Hypothalamus (tissue), 51 donors: ENCODE measurements around the gene NPTXR.

Experiments used
- DNase-seq, 51 donors: peaks; one replicate each; lab custom pipeline; 2025; lab: John Stamatoyannopoulos, UW

Gene NPTXR

DNA sequence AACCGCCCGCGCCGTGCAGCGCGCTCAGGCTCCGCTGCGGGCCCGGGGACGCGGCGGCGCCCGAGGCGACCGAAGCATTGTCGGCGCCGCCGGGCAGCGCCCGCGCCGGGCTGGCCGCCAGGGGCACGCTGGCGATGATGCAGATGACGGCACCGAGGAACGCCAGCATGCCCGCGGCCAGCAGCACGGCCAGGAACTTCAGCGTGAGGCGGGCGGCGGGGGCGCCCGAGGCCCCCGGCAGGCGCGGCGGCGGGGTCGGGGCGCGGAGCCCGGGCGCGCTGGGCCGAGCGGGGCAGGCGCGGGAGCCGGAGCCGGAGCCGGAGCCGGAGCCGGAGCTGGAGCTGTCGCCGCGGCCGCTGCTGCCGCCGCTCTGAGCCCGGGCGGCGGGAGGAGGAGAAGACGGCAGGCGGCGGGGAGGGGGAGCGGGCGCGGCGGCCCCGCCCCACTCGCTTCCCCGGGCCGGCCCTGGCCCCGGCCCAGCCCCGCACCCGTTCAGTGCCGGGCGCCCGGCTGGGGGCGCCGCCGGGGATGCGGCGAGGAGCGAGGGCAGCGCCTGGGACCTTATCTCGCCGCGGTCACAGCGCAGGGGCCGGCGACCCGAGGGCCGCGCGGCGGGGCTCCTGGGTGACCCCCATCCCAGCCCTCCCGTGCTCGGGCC lies at the start of gene NPTXR:
NPTXR (minus strand) TSS at position 372 of the 658 bp plus-strand sequence.
- peak in 39 of 51 donors; percentile 8 to 83 (median 62) for DNase-seq

DNA sequence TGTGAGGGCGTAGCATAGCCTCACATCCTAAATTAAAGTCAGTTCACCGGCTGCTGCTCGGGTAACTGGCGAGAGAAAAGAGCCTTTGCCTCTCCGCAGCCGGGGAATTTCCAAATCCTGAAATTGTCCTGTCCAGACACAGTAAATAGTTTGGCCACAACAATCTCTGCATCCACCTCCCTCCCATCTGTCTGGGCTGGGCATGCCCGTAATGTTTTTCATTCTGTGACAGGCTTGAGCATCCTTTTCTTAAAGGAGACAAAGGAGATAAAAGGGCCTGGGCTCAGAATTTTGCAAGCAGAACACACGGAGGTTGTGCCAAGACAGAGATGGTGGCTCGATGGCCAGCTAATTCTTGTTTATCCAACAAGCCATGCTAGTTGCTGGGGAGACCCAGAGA lies 47.4 kb upstream of the NPTXR start:
- DNase-seq: no peak

DNA sequence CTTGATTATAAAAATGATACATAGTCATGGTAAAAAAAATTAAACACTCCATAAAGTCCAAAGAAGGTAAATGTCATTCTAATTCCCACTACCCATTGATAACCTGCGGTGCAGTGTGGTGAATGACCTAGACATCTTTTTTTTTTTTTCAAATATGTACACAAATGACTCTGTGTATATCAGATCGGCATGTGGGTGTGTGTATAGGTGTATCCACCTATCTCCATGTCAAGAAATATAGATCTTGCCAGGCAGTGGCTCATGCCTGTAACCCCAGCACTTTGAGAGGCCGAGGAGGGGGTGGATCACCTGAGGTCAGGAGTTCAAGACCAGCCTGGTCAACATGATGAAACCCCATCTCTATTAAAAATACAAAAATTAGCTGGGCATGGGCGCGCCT lies 46.5 kb upstream of the NPTXR start:
- no peak for DNase-seq

DNA sequence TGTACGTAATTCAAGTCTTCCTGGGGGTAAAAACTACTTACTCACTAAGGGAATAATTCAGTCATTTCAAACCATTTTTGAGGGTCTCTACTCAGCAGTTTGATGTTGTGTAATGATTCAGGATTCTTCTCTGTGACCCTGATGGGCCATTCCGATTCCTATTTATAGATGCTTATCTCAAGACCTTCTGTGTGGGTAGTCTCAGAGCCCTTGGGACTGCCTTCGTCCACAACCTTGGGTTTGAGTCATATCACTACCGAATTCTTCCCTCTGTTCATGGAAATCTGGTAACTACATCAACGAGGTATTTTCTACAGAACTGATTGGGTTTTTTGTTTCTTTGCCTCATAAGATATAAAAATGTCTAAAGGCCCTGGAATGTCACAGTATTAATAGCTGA lies 42.5 kb upstream of the NPTXR start:
- DNase-seq: no peak

GRCh38 chr22:38882972-38883622 lies 39.3 kb upstream of the NPTXR start:
- DNase-seq: no peak

DNA sequence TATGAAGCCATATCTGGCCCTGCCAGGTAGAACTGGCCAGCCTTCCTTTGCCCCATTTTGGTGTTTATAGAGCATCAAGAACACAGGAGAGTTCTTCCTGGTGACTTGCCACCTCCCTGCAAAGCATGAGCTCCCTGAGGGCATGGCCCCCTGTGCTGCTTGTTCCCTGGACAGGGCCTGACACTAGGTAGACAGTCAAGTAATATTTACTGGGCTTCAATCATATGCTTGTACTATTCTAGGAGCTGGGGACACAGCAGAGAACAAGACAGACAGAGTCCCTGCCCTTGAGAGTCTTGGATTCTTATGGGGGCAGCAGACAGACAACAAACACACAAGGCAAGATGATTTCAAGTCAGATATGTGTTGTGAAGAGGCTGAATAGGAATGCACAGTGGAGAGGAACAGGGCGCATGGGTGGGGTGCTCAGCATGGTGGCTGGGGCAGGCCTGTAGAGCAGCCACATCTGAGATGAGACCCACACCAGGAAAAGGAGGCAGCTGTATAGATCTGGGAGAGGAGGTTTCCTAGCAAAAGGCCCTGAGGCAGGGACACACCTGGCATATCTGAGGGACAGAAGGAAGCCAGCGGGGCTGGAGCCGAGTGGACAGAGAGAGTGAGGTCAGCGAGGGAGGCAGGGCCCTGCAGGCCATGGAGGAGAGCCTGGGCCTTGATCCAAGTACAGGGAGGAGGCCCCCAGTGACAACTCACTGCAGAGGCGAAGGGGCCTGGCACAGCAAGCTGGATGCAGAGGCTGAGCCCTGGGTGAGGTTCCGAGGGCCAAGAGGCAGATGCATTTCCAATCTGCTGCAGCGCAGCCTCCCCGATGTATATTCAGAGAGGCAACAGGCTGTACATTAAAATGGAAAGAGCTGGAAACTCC lies 38.4 kb upstream of the NPTXR start:
- peak in 10 of 51 donors; percentile 22 to 64 (median 38) for DNase-seq

DNA sequence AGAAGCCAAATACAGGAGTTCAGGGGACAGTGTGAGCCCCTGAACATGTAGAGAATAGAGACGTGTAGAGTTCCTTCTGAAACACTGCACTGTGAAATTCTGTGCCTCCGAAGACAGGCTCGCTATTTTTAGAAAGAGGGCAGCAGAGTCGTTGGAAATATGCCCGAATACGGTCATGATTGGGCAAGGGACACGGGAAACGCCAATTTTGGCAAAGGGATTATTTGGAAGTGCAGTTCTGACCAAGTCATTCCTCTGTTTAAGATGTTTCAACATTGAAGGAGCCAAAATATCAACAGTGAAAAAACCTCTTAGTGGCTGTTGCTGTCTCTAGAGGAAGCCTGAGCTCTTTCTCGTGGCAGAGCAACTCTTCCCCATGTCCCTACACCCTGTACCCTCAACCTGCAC lies 37.6 kb upstream of the NPTXR start:
- peak in 12 of 51 donors; percentile 26 to 60 (median 34) for DNase-seq

GRCh38 chr22:38879961-38880360 lies 36.1 kb upstream of the NPTXR start:
- DNase-seq: no peak

DNA sequence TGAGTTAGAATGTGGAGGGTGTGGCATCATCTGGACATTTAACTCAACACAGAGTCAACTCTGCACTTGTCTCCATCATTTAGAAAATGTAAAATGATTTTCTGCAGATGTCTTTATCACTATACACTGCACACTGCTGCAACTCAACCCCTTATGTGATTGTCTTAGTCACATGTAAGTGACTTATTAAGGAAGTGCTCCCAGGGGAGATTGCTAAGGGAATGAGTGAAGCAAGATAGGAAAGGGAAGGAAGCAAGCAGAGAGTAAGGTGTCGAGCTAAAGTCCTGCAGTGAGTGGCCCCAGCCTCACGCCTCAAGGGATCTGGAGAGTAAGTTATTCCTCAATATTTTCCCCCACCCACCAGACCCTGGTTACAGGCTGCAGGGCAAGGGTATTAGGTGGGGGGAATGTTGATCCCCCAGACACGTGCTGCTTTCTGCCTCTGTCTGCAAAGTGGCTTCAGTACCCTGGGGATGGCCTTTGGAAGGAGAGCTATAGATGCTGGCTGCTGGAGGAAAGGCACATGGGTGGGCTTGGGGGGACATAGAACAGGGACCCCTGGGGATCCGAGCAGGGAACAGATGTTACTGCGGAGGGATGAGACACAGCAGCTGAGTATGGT lies 35.4 kb upstream of the NPTXR start:
- DNase-seq: no peak

- no peak for DNase-seq
Measured at GRCh38 chr22:38878001-38878400, 34.2 kb upstream of the NPTXR start.

- no peak for DNase-seq
Measured at GRCh38 chr22:38874529-38875222, 30.8 kb upstream of the NPTXR start.

DNA sequence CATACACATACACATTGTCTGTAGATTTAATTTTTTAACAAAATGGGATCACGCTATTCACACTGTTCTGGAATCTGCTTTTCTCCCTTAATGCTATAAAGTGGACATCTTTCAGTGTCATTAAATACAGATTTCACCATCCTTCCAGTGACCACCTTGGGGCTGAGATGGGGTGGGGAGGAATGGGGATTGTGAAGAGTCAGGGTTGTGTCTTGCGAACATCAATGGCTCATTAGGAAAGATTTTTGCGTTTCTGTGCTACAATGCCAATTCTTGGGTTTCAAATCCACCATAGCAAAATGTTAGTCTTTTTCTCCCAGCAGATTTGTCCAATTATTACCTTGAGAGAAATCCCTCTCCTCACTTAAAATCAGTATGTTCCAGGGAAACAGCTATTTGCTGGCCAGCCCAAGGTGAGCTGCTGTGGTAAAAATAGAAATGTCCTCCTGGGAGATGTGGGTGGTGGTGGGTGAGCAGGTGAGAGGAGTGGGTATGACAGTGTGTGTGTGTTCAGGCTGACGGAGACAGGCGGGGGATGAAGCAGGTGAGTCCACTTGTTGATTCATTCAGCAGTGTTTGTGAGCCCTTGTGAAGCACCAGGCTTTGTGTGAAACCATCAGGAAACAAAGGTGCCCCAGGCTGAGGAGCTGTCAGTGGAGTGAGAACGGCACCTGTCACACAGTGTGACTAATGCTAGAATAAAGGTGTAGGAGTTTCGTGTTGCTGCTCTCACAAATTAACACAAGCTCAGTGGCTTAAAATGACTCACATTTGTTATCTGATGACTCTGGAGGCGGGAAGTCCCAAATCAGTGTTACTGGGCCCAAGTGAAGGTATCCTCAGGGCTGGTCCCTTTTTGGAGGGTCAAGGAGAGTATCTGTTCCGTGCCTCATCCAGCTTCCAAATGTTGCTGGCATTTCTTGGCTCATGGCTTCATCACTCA lies 29.9 kb upstream of the NPTXR start:
- peak in 1 of 51 donors; percentile 38 for DNase-seq

GRCh38 chr22:38872831-38873248 lies 29.0 kb upstream of the NPTXR start:
- DNase-seq: peak in 38 of 51 donors; percentile 33 to 81 (median 66)

GRCh38 chr22:38872172-38872830 lies 28.5 kb upstream of the NPTXR start, which contains the start of gene CBX6:
CBX6 (minus strand) TSS chr22:38872216; CDS start chr22:38872190, 26 bp downstream.
- peak; percentile 72 to 98 (median 90) for DNase-seq

- DNase-seq: peak in 6 of 51 donors; percentile 27 to 79 (median 62)
Measured at GRCh38 chr22:38871360-38872171, 27.7 kb upstream of the NPTXR start.

DNA sequence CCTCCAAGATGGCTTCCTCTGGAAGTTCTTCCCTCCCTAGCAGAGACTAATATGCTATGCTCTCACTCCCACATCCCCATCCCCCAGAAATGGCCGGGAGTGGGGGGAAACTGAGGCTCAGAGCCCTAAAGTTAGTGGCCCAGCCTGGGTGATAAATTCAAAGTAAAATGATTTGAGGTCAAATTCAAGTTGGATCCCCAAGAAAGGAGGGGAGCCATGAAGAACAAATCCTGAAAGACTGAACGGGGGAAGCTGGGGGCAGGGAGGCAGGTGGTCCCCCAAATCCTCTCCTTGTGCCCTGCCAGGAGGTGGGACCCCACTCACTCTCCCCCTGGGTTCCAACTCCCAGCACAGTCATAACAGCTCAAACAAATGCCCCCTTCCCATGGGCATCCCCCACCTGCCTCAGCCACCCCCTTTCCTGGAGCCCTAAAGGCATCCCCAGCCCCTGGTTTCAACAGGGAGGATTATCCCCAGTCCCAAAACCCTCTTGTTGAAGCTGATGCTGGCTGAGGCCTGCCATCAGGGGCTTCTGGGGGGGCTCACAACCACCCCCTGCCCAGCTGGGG lies 27.0 kb upstream of the NPTXR start:
- DNase-seq: peak in 1 of 51 donors; percentile 39

- DNase-seq: peak in 45 of 51 donors; percentile 17 to 85 (median 62)
Measured at GRCh38 chr22:38870312-38870741, 26.5 kb upstream of the NPTXR start.
